Measurements from ENCODE around the gene MARK4.

DNA sequence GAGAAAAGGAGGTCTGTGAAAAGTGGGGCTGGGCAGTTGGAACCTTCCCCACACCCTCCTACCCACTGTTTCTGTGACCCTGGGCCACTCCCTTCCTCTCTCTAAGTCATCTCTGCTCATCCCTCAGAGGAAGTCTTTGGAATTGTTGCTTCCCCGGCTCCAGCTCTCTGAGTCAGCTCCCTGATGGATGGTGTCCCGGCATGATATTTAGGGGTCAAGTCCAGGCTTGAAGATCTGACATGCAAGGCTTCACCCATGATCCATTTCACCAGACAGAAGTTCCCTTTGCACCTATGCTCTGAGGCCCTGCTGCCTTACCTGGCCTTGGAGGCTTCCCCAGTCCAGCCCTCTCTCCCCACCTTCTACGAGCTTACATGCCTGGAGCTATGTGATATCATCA is 19.2 kb upstream of the MARK4 start:
- TF ChIP-seq, protein P1, sequence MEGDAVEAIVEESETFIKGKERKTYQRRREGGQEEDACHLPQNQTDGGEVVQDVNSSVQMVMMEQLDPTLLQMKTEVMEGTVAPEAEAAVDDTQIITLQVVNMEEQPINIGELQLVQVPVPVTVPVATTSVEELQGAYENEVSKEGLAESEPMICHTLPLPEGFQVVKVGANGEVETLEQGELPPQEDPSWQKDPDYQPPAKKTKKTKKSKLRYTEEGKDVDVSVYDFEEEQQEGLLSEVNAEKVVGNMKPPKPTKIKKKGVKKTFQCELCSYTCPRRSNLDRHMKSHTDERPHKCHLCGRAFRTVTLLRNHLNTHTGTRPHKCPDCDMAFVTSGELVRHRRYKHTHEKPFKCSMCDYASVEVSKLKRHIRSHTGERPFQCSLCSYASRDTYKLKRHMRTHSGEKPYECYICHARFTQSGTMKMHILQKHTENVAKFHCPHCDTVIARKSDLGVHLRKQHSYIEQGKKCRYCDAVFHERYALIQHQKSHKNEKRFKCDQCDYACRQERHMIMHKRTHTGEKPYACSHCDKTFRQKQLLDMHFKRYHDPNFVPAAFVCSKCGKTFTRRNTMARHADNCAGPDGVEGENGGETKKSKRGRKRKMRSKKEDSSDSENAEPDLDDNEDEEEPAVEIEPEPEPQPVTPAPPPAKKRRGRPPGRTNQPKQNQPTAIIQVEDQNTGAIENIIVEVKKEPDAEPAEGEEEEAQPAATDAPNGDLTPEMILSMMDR (IDR thresholded peaks at IDR 0.05): no peak
- TF ChIP-seq POLR2A (IDR thresholded peaks at IDR 0.05): no peak

All from esophagus squamous epithelium (tissue), 4 donors.